Esophagus muscularis mucosa (tissue), 4 donors: Measurements from ENCODE around the gene KCP.

ENCODE experiments used
- CTCF ChIP-seq, 3 experiments: fragments of 200-600 bp in 2 of 3; fragments of 450-650 bp in 1 of 3; sonication (generic) in 2 of 3; IDR thresholded peaks; one replicate each; pipeline ENCODE4 v1.5.1; 2017 to 2019; ENCODE audit warnings: antibody characterized with exemption in 3 of 3, mild to moderate bottlenecking in 2 of 3, moderate library complexity in 1 of 3
- EP300 ChIP-seq: sonication (generic); formaldehyde crosslinking; IDR thresholded peaks from one replicate; pipeline ENCODE4 v1.6.1; 2017; ENCODE audit warnings: antibody characterized with exemption
- POLR2A ChIP-seq: fragments of 450-650 bp; IDR thresholded peaks from one replicate; pipeline ENCODE4 v1.6.1; 2017; ENCODE audit warnings: antibody characterized with exemption, moderate library complexity, mild to moderate bottlenecking, low read depth
- POLR2AphosphoS5 ChIP-seq, 2 donors: sonication (generic); formaldehyde crosslinking; IDR thresholded peaks; one replicate each; pipeline ENCODE4 v1.6.1; 2017; ENCODE audit warnings: antibody characterized with exemption in 2 of 2

- no peak for TF ChIP-seq CTCF (IDR thresholded peaks at IDR 0.05)
- peak; percentile 32 for TF ChIP-seq POLR2A
- peak; percentile 88 to 92 for TF ChIP-seq POLR2AphosphoS5 (IDR thresholded peaks at IDR 0.05)
- TF ChIP-seq EP300: no peak
Observed at GRCh38 chr7:128831178-128831993, 79.1 kb downstream of the KCP start.
